ENCODE data around the gene KLHDC7B.
A peak's percentile ranks its signal among the peaks of the same experiment; 100 is the strongest.

DNA sequence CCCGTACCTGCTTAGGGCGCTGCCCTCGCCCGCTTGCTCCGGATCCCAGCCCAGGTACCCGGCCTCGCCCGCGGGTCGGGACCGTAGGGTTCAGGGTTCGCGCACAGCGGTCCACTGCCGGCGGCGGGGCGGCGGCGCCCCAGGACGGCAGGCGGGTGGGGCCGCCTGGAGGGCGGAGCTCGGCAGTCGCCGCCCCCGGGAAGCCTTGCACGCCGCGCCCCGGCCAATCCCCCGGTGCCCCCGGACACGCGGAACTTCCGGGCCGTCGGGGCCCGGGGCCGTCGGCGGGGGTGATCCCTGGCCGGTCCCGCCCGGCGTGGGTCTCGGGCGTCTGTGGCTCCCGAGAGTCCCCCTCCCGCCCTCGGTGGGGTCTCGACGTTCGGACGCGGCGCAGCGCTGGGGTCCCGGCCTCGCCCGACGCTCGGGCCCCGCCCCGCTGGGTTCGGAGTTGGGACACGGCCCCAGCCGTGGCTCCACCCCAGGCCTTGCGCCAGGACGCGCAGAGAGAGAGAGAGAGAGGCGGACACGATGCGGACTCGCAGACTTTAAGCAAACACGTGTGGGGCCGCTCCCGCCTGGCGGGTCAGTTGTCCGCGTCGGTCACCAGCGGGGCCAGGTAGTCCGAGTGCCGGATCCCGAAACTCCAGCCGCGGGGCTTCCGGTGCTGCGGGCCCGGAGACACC, 15.7 kb upstream of the KLHDC7B start, which contains the start of gene TYMP:
- peak; percentile 24 for TF ChIP-seq POLR2AphosphoS5 (IDR thresholded peaks at IDR 0.05; ENCODE audit: low read depth, low read length)
- TF ChIP-seq, protein P1, sequence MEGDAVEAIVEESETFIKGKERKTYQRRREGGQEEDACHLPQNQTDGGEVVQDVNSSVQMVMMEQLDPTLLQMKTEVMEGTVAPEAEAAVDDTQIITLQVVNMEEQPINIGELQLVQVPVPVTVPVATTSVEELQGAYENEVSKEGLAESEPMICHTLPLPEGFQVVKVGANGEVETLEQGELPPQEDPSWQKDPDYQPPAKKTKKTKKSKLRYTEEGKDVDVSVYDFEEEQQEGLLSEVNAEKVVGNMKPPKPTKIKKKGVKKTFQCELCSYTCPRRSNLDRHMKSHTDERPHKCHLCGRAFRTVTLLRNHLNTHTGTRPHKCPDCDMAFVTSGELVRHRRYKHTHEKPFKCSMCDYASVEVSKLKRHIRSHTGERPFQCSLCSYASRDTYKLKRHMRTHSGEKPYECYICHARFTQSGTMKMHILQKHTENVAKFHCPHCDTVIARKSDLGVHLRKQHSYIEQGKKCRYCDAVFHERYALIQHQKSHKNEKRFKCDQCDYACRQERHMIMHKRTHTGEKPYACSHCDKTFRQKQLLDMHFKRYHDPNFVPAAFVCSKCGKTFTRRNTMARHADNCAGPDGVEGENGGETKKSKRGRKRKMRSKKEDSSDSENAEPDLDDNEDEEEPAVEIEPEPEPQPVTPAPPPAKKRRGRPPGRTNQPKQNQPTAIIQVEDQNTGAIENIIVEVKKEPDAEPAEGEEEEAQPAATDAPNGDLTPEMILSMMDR (IDR thresholded peaks at IDR 0.05), result no peak
- no peak for TF ChIP-seq TCF7L2 (IDR thresholded peaks at IDR 0.05; ENCODE audit: low read depth, low read length)

All from Panc1 (cell line).